SK-N-SH treated with all-trans-retinoic acid at 6 μM for 48 hours (cell line): ENCODE measurements around the gene TEX28.
A peak's percentile ranks its signal among the peaks of the same experiment; 100 is the strongest.
"Not testable (repeated sequence)": the region's sequence is repeated elsewhere in the genome, so short reads cannot be mapped to it uniquely, and the experiment has no call there.

ENCODE experiments used
- ATAC-seq: fragments of 200-7000 bp; cut with Tn5 transposase; 3 replicates; pipeline ENCODE4 v1.9.1; 2020; ENCODE audit warnings: mild to moderate bottlenecking, moderate library complexity
- ARNTL ChIP-seq: fragments of 450-650 bp; formaldehyde crosslinking; IDR thresholded peaks from 2 replicates; pipeline ENCODE4 v1.5.0; 2020; ENCODE audit warnings: low read depth, mild to moderate bottlenecking, moderate library complexity, borderline replicate concordance
- CSDC2 ChIP-seq: fragments of 250-450 bp; sonication (Bioruptor Pico); IDR thresholded peaks from 2 replicates; pipeline ENCODE4 v1.5.0; 2020; ENCODE audit warnings: mild to moderate bottlenecking, moderate library complexity
- ESRRG ChIP-seq: fragments of 250-450 bp; sonication (Bioruptor Pico); IDR thresholded peaks from 2 replicates; pipeline ENCODE4 v1.6.1; 2021; ENCODE audit warnings: mild to moderate bottlenecking
- GLIS3 ChIP-seq: fragments of 250-450 bp; sonication (Bioruptor Pico); IDR thresholded peaks from 2 replicates; pipeline ENCODE4 v1.5.0; 2020; ENCODE audit warnings: mild to moderate bottlenecking, moderate library complexity
- PATZ1 ChIP-seq: fragments of 250-450 bp; sonication (Bioruptor Pico); IDR thresholded peaks from 2 replicates; pipeline ENCODE4 v1.8.0; 2020; ENCODE audit warnings: mild to moderate bottlenecking, moderate library complexity, borderline replicate concordance
- RARB ChIP-seq: fragments of 250-450 bp; sonication (Bioruptor Pico); IDR thresholded peaks from 2 replicates; pipeline ENCODE4 v1.8.0; 2021; ENCODE audit warnings: mild to moderate bottlenecking, moderate library complexity
- TSHZ2 ChIP-seq: fragments of 250-450 bp; sonication (Bioruptor Pico); IDR thresholded peaks from 2 replicates; pipeline ENCODE4 v1.5.0; 2020; ENCODE audit warnings: mild to moderate bottlenecking, moderate library complexity
- ZC3H10 ChIP-seq: fragments of 250-450 bp; sonication (Bioruptor Pico); IDR thresholded peaks from 2 replicates; pipeline ENCODE4 v1.5.1; 2021; ENCODE audit warnings: mild to moderate bottlenecking, moderate library complexity
- ZNF565 ChIP-seq: fragments of 450-650 bp; formaldehyde crosslinking; conservative IDR thresholded peaks from 2 replicates; pipeline ENCODE4 v1.5.0; 2020; ENCODE audit warnings: low read depth, mild to moderate bottlenecking, moderate library complexity

Gene TEX28

GRCh38 chrX:154296731-154297130 lies 1.8 kb upstream of the TEX28 start:
- no peak for ATAC-seq
- TF ChIP-seq ZNF565 (CRISPR knock-in tag), result no peak
- TF ChIP-seq RARB, result no peak
- TF ChIP-seq ARNTL (CRISPR knock-in tag), result no peak
- TF ChIP-seq ESRRG (CRISPR knock-in tag), result no peak
- TF ChIP-seq, all 23 proteins: peak for 0

- TF ChIP-seq RARB (no peak), PATZ1 (no peak), GLIS3 (CRISPR knock-in tag) (no peak), CSDC2 (no peak), ZC3H10 (CRISPR knock-in tag) (no peak), ARNTL (CRISPR knock-in tag) (no peak), TSHZ2 (CRISPR knock-in tag) (no peak), ZNF565 (CRISPR knock-in tag) (no peak)
- ATAC-seq, result no peak
Observed at GRCh38 chrX:154295664-154296310, 863 bp upstream of the TEX28 start, which contains the start of gene TKTL1. Gene TKTL1 (plus strand): TSS chrX:154295795. CDS start chrX:154295860, 65 bp downstream.

- ATAC-seq, result not testable (repeated sequence)
Observed at GRCh38 chrX:154286406-154286805, 8.5 kb downstream of the TEX28 start.

- not testable (repeated sequence) for ATAC-seq
Observed at GRCh38 chrX:154284489-154285338, 10.2 kb downstream of the TEX28 start.

GRCh38 chrX:154269245-154269644 lies 25.7 kb downstream of the TEX28 start:
- not testable (repeated sequence) for ATAC-seq

GRCh38 chrX:154263072-154263471 lies 31.9 kb downstream of the TEX28 start:
- ATAC-seq, result not testable (repeated sequence)

- ATAC-seq, result not testable (repeated sequence)
Observed at GRCh38 chrX:154258711-154259110, 36.2 kb downstream of the TEX28 start.

- ATAC-seq, result not testable (repeated sequence)
Observed at GRCh38 chrX:154257282-154257681, 37.6 kb downstream of the TEX28 start, which contains the start of gene OPN1MW3. Gene OPN1MW3 (plus strand): TSS chrX:154257582. CDS start chrX:154257620, 38 bp downstream.

- not testable (repeated sequence) for ATAC-seq
Observed at GRCh38 chrX:154248076-154248475, 46.8 kb downstream of the TEX28 start.

GRCh38 chrX:154247377-154248045 lies 47.4 kb downstream of the TEX28 start:
- ATAC-seq, result not testable (repeated sequence)

GRCh38 chrX:154239982-154240503 lies 54.9 kb downstream of the TEX28 start:
- not testable (repeated sequence) for ATAC-seq

GRCh38 chrX:154238939-154239559 lies 55.9 kb downstream of the TEX28 start:
- peak; percentile 31 for ATAC-seq

- not testable (repeated sequence) for ATAC-seq
Observed at GRCh38 chrX:154233620-154234019, 61.3 kb downstream of the TEX28 start.

GRCh38 chrX:154231443-154231842 lies 63.5 kb downstream of the TEX28 start:
- ATAC-seq, result not testable (repeated sequence)

GRCh38 chrX:154226706-154227105 lies 68.2 kb downstream of the TEX28 start:
- not testable (repeated sequence) for ATAC-seq
